Hematopoietic multipotent progenitor cell (in vitro differentiated cells): ENCODE data around the gene PREB. TPM values are rescaled to one million over a fixed set of nuclear protein-coding genes. Genes with fewer than 3 reads are reported as not detected.
"Not testable (repeated sequence)": the region's sequence is repeated elsewhere in the genome, so short reads cannot be mapped to it uniquely, and the experiment has no call there.

Experiments
- DNase-seq, 3 donors: peaks; one replicate each; pipeline ENCODE4 v3.0.0-alpha.2; 2011 to 2015; ENCODE audit warnings: low read depth in 2 of 3, low spot score in 2 of 3
- total RNA-seq: library from RNA; depleted of rRNA; stranded (reverse); fragments of >200 nt; gene quantifications from one replicate; pipeline ENCODE4 v1.2.3, GENCODE V29; 2012

The PREB gene, protein sequence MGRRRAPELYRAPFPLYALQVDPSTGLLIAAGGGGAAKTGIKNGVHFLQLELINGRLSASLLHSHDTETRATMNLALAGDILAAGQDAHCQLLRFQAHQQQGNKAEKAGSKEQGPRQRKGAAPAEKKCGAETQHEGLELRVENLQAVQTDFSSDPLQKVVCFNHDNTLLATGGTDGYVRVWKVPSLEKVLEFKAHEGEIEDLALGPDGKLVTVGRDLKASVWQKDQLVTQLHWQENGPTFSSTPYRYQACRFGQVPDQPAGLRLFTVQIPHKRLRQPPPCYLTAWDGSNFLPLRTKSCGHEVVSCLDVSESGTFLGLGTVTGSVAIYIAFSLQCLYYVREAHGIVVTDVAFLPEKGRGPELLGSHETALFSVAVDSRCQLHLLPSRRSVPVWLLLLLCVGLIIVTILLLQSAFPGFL
- 55.2 TPM for total RNA-seq

DNA sequence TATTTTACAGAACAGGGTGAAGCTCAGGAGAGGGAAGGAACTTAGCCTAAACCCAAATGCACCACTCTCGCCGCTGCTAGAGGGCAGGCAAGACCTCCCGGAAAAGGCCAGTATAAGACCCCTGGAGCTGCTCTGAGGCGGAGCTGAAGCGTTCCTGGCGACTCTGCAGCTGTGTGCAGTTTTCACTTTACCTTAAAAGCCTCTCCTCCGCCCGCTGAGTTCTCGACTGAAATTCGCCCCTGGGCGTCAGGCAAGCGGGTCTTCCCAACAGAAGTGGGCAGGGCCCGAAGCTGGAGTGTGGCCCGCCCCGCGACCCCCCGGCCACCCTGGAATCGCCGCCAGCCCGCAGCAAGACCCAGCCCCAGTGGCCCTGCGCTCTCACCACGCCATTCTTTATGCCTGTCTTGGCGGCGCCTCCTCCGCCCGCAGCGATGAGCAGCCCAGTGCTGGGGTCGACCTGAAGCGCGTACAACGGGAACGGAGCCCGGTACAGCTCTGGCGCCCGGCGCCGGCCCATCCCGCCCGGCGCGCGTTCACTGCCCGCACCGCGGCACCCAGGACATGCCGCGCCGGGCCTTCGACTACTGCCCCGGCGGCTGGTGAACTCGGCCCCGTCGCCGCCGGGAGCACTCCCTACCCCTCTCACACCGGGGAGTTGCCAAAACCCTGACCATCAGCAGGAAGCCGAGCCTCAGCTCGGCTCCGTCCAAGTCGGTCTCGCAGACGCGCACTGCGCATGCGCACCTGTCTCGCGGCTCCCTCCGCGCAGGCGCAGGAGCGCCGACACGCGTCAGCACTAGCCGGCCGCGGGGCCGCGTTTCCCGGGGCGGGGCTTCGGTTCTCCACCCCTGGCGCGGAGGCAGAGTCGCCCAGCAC, at the start of gene PREB:
Gene PREB, minus strand, starts transcription at position 732 of the 876 bp plus-strand sequence. Its CDS starts 215 bp downstream, at position 517.
- DNase-seq = peak; percentile 94 to 97 (median 95)

DNA sequence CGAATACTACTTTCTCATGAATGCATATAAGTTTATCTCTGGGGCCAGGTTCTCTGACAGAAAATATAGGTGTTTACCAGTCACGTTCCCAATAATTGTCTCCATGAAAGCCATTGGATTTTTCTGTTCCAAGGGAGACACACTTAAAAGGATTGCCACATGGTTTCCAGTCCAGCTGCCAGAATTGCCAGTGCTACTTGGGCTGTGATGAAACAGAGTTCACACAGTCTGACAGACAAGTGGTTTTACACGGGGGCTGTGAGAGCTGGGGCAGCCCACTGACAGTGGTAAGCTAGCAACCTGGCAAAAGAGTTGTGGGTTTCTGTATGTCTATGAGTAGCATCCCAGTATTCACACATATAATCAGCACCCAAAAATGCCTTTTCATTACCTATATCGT, 49.7 kb upstream of the PREB start:
- DNase-seq = no peak

DNA sequence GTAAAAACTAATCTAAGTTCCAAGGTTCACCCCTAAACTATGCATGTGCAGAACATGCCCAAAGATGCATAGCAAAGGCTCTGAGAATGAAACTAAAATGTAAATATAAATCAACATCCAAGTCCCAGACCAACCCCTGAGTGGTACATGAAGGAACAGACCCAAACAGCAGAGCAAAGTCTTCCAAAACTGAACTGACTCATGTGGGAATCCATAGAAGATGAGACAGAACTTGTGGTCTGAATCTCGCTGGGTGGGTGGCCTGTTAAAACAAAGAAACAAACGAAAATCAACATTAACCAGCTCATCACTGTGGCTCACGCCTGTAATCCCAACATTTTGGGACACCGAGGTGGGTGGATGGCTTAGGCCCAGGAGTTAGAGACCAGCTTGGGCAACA, 47.9 kb upstream of the PREB start:
- DNase-seq = no peak

DNA sequence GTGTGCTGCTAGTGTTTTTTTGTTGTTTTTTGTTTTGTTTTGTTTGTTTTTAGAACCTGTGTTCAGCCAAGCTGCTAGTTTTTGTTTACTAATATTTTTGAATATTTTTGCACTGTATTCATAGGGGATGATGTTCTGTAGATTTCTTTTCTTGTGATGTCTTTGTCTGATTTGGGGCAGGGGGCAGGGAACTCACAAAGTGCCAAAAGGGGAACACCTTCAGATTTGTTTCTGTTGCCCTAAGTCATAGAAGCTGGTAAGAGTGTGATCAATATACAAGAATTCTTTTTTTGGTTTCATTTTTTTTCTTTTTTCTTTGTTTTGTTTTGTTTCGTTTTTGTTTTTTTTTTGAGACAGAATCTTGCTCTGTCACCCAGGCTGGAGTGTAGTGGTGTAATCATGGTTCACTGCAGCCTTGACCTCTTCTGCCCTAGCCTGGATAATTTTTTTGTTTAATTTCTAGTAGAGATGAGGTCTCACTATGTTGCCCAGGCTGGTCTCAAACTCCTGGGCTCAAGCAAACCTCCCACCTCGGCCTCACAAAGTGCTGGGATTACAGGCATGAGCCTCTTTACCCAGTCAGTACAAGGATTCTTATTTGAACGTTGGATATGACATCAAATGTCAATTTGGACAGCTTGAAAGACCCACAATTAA, 45.0 kb upstream of the PREB start:
- DNase-seq = no peak

DNA sequence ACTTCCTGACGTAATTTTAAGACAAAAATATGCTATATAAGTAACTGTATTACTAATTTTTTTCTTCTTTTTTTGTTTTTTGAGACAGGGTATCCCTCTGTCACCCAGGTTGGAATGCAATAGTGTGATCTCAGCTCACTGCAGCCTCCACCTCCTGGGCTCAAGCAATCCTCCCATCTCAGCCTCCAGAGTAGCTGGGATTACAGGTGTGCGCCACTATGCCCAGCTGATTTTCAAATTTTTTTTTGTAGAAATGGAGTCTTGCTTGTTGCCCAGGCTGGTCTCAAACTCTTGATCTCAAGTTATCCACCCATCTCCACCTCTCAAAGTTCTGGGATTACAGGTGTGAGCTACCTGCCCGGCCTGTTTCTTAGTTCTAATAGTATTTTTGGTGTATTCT, 44.0 kb upstream of the PREB start:
- no peak for DNase-seq

DNA sequence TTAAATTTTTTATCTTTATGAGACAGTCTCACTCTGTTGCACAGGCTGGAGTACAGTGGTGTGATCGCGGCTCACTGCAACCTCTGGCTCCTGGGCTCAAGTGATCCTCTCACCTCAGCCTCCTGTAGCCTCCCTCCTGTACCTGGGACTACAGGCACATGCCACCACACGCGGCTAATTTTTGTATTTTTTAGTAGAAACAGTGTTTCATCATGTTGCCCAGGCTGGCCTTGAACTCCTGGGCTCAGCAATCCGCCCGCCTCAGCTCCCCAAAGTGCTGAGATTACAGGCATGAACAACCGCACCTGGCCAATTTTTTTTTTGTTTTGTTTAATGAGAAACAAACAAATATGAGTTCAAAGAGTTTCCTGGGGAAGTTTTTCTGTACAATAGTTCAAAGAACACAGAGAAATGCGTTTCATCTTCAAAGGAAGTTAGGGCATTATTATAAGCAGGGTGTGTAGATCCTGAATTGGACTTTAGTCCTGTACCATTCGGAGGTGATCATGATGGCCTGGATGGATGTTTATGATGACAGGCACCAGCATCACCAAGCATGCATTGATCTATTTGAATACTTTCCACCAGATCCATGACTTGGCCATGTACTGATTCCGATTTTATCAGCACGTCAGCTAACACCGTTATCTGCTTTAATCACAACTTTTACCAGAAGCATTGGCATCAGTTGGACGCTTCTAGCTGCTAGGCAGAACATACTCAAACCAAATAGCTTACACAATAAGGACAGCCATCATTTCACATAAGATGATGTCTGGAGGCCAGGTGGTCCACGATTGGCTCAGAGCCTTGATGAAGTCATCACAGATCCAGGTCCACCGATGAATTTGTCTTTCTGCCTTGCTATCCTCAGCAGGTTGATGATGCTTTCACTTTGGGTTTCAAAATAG, 43.3 kb upstream of the PREB start:
- DNase-seq = no peak

DNA sequence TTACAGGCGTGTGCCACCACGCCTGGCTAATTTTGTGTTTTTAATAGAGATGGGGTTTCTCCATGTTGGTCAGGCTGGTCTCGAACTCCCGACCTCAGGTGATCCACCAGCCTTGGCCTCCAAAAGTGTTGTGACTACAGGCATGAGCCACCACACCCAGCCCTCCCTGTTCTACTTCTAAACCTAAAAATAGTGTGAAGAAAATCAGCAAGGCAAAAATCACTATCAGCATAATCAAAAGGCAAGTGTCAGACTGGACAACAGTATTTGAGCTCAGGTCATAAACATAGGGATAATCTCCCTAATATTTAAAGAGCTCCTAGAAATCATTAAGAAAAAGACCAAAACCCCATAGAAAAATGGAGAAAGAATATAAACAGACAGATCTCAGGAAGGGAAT, 41.3 kb upstream of the PREB start:
- not testable (repeated sequence) for DNase-seq

DNA sequence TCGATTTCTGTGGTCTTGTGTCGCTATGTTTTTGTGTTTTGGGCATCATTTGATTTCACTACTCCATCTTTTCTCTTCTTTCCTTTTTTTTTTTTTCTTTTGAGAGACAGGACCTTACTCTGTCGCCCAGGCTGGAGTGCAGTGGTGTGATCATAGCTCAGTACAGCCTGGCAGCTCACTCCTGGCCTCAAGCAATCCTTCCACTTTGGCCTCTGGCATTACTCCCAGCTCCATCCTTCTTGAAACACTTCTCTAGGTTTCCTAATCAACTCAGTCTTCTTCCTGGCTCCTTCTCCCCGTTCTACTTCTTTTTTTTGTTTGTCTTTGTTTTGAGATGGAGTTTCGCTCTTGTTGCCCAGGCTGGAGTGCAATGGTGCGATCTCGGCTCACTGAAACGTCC, 40.9 kb upstream of the PREB start:
- no peak for DNase-seq

DNA sequence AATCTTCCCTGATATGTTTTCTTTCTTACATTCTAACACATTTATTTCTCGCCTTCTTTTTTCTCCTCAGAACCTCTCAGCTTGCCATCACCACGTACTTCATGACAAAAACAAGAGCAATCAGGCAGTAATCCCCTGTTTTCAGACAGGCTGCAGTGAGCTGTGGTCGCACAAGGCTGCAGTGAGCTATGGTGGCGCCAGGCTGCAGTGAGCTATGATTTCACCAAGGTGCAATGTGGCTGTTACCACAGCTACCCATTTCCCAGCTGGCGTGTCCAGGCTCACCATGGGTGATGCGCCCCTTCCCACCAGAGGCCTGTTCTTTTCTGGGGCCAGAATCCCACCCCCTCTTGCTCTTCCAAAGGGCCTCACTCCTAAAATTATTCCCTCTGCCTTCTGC, 40.2 kb upstream of the PREB start:
- DNase-seq = no peak

DNA sequence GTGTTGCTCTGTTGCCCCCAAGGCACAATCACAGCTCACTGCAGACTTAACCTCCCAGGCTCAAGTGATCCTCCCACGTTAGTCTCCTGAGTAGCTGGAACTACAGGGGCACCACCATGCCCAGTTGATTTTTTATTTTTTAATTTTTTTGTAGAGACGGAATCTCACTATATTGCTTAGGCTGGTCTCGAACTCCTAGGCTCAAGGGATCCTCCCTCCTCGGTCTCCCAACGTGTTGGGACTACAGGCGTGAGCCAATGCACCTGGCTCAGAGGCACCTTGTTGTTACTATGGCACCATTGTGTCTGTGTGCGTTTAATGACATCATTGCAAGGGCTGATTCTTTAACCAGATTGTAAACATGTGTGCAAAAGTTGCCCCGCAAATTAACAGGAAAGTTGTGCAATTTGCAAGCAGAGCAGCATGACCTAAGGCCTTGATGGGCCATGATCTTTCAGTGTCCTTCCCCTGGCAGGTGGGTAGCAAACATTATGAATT, 37.0 kb upstream of the PREB start:
- no peak for DNase-seq

DNA sequence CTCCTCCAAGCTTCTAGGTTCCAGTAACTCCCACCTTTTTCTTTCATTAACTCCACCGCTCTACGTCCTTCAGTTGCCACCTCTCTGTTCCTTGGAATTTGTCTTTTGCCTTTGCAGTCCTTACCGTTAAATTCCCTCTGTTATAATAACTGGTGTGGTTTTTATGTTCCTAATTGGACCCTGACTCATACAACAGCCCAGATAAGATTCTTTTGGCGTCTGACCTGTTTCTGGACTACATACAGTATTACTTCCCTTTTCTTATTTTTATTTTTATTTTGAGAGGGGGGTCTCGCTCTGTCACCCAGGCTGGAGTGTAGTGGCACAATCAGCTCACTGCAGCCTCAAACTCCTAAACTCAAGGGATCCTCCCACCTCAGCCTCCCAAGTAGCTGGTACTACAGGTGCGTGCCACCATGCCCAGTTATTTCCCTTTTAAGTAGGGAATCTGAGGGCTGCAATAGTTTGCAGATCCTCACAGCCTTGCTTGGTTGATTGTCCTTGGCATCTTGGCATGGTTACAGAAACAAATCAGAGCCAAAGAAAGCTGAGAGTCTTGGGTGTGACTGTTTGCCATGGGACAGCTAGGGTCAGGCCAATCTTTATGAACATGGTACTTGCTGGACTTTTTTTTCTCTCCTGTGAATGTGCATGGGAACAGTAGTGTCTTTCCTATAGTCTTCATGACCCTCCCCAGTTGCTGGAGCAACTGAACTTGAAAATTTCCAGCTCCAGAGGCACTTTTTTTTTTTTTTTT, 36.3 kb upstream of the PREB start:
- peak in 1 of 3 donors; percentile 20 for DNase-seq

DNA sequence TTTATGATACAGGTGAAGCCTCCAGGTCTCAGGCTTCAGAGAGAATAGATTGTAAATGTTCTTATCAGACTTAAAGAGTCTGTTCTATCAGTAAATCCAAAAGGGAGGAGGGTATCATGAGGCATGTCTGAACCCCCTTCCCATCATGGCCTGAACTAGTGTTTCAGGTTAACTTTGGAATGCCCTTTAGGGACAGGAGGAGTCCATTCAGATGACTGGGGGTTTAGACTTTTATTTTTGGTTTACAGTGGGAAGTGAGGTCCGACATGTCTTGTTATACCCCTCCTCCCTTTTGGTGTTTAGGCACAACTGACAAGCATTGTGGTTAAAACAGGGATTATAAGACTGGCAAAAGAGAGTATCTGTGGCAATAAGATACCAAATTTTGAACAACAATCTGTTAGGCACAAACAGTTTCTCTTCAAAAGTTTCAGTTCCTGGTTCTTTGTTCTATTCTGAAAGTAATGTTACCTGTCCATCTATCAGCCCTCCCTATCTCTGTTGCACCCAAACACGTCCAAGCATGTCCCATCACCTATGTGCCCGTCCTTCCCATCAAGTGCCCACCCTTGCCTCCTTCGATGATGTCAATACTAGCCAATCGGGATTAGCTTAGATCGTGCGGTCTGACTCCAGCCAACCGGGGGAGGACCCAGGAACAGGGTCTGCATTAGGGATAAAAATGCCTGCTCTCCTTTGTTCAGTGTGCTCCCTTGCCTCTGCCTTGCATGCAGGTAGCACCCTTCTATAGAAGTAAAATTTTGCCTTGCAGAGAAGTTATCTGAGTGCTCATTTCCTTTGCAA, 30.7 kb upstream of the PREB start:
- no peak for DNase-seq

DNA sequence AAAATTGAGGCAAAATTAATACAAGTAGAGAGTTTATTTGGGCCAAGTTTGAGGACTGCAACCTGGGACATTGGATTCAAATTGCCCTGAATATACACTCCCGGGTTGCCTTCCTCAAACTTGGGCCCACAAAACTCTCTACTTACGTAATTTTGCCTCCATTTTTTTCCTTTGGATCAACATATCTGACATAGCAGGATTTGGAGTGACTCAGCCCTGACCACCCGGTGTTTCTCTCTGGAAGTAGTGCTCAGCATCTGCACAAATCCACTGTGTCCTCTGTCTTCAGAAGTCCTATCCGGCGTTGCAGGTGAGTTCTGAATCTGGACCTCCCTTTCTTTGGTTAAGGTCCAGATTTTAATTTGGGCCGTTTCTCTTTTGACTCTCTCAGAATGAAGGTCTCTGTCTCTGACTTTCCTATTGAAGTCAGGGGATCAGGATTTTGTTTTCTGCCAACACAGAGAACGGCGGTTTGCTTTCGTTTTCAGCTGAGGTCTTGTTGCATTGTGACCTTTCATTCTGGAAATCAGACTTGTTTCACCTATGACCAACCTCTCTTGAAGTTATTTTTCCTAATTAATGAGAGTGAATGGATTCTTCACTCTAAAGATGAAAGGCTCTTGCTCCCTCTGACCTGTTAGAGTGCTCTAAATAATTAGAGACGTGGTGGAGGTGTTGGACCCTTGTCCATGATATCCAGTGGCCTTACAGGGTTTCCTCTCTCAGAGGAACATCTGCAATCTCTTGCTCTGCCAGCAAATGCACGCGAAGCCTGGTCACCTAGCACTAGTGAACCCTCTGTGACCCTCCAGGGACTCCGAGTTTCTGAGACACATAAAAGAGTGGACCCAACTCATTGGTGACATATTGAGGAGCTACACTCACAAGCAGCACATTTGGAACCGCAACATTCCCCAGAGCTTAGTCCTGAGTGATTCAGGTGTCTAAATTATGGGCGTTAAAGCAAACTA, 28.0 kb upstream of the PREB start:
- no peak for DNase-seq

DNA sequence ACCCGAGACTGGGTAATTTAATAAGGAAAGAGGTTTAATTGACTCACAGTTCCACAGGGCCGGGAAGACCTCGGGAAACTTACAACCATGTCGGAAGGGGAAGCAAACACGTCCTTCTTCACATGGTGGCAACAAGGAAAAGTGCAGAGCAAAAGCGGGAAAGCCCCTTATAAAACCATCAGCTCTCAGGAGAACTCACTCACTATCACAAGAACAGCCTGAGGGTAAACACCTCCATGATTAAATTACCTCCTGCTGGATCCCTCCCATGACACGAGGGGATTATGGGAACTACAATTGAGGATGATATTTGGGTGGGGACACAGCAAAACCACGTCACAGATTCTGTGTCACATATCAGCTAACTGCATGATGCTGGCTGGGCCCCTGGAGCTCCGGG, 25.8 kb upstream of the PREB start:
- no peak for DNase-seq

DNA sequence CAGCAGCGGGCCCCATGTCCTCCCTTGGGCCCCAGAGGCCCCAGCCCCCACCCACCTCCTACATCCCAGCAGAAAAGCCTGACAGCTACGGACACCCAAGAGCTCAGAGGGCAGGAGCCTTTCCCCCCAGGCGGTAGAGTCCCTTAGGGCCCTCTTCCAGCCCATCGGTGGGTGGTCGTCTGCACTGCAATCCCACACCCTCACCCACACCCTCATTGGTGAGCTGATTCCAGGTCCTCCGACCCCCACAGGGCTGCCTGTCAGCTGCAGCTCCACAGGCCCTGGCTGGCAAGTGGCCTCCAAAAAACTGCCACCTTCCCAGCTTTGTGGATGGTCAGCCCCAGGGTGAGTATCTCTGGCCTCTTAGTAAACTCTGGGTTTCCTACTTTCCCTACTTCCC, 24.8 kb upstream of the PREB start:
- no peak for DNase-seq

DNA sequence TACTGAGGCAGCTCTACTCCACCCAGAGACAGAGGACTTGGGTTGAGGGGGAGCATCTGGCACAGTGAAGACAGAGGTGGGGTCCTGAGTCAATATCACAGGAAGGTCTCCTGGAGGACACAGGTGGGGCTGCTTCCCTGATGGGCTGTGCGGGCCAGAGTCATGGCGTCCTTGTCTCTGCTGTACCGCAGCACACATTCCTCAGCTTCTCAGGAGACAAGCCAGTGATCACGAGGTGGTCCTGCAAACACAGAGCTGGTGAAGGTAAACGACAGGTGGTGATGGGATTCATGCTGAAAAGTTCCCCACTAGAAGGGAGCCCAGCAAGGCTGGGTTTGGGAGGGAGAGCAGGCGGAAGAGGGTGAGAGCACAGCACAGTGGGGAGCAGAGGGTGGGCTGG, 24.0 kb upstream of the PREB start:
- no peak for DNase-seq

DNA sequence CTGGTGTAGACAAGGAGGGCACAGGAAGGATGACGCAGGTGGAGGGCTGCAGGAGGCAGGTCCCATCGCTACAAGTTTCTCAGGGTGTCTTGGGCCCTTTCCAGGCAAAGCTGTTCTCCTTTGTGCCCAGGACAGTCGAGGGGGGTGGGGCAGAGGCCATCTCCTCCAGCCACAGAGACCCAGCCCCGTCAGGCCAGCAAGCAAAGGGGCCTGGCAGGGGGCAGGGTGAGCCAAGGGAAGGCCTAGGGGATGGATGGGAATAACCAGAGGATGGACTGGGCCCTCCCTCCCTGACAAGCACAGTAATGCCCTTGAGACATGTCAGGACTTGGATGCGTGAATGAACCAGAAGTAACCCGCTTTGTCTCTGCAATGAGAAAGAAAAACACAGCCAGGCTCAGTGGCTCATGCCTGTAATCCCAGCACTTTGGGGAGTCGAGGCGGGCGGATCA, 20.7 kb upstream of the PREB start:
- DNase-seq = no peak
